Gastroesophageal sphincter (tissue), 3 donors: ENCODE measurements around the gene COTL1.

Experiments
- EP300 ChIP-seq: sonication (generic); formaldehyde crosslinking; IDR thresholded peaks from one replicate; pipeline ENCODE4 v1.6.1; 2017; ENCODE audit warnings: antibody characterized with exemption, mild to moderate bottlenecking
- POLR2A ChIP-seq, 2 donors: fragments of 450-650 bp; IDR thresholded peaks; one replicate each; pipeline ENCODE4 v1.6.1; 2017; ENCODE audit warnings: antibody characterized with exemption in 2 of 2, mild to moderate bottlenecking in 2 of 2, moderate library complexity in 1 of 2
- POLR2AphosphoS5 ChIP-seq: sonication (generic); formaldehyde crosslinking; IDR thresholded peaks from one replicate; pipeline ENCODE4 v1.6.1; 2017; ENCODE audit warnings: antibody characterized with exemption
- TF ChIP-seq, protein P1 (sequence below), 4 experiments: fragments of 200-600 bp in 2 of 4; fragments of 450-650 bp in 2 of 4; sonication (generic) in 1 of 4; IDR thresholded peaks; one replicate each; pipeline ENCODE4 v1.5.1; 2017 to 2019; ENCODE audit warnings: antibody characterized with exemption in 4 of 4, mild to moderate bottlenecking in 2 of 4, moderate library complexity in 2 of 4

- TF ChIP-seq POLR2A (IDR thresholded peaks at IDR 0.05) (no peak), POLR2AphosphoS5 (no peak), EP300 (no peak)
- TF ChIP-seq, protein P1, sequence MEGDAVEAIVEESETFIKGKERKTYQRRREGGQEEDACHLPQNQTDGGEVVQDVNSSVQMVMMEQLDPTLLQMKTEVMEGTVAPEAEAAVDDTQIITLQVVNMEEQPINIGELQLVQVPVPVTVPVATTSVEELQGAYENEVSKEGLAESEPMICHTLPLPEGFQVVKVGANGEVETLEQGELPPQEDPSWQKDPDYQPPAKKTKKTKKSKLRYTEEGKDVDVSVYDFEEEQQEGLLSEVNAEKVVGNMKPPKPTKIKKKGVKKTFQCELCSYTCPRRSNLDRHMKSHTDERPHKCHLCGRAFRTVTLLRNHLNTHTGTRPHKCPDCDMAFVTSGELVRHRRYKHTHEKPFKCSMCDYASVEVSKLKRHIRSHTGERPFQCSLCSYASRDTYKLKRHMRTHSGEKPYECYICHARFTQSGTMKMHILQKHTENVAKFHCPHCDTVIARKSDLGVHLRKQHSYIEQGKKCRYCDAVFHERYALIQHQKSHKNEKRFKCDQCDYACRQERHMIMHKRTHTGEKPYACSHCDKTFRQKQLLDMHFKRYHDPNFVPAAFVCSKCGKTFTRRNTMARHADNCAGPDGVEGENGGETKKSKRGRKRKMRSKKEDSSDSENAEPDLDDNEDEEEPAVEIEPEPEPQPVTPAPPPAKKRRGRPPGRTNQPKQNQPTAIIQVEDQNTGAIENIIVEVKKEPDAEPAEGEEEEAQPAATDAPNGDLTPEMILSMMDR (IDR thresholded peaks at IDR 0.05), result no peak
Measured at GRCh38 chr16:84597931-84598351, 19.9 kb downstream of the COTL1 start.
